GM19372 (cell line): ENCODE measurements around the gene RPL23.
A peak's percentile ranks its signal among the peaks of the same experiment; 100 is the strongest.

Experiments used
- ATAC-seq: cut with Tn5 transposase; IDR thresholded peaks from one replicate; pipeline ENCODE4 v1.9.1; 2021; ENCODE audit warnings: mild to moderate bottlenecking, low read depth, moderate library complexity; ENCODE audit not compliant: unreplicated experiment

Gene RPL23

GRCh38 chr17:38800237-38800760 is 53.2 kb downstream of the RPL23 start:
- ATAC-seq = no peak

- ATAC-seq = peak; percentile 74
Observed at GRCh38 chr17:38799501-38800236, 53.9 kb downstream of the RPL23 start, which contains the start of gene PIP4K2B. PIP4K2B (minus strand) TSS chr17:38799556; CDS start chr17:38799424, 132 bp downstream.

GRCh38 chr17:38798614-38799500 is 54.7 kb downstream of the RPL23 start:
- peak; percentile 13 for ATAC-seq
